Stimulated activated CD4-positive, alpha-beta T cell treated with anti-CD3 and anti-CD28 coated beads, Interleukin-12 subunit alpha, Interleukin-12 subunit beta, amount 100 ng/mL, for 4 hours (primary cell): Measurements from ENCODE around the gene LGR4.

Experiments used
- DNase-seq: peaks from one replicate; pipeline ENCODE4 v3.0.0-alpha.2; 2020

Gene LGR4

GRCh38 chr11:27420722-27421572 is 51.6 kb downstream of the LGR4 start:
- no peak for DNase-seq

- no peak for DNase-seq
Observed at GRCh38 chr11:27420217-27420616, 52.4 kb downstream of the LGR4 start.

DNA sequence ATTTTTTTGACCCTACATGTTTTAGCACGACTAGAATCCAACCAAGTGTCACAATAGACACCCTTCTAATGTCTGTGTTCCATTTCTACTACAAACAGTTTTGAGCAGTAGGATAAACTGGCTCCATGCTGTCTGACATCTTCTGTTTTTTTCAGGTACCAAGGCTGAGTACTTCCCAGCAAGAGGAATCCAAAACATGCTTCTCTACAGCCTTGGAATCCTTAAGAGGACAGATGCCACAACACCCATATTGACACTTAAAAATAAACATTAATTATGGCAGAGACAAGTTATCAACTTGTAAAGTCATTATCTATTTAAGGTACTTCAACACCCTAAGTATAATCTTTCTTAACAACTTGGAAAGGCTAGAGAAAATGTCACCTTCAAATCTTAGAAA is 54.2 kb downstream of the LGR4 start:
- DNase-seq, result no peak

DNA sequence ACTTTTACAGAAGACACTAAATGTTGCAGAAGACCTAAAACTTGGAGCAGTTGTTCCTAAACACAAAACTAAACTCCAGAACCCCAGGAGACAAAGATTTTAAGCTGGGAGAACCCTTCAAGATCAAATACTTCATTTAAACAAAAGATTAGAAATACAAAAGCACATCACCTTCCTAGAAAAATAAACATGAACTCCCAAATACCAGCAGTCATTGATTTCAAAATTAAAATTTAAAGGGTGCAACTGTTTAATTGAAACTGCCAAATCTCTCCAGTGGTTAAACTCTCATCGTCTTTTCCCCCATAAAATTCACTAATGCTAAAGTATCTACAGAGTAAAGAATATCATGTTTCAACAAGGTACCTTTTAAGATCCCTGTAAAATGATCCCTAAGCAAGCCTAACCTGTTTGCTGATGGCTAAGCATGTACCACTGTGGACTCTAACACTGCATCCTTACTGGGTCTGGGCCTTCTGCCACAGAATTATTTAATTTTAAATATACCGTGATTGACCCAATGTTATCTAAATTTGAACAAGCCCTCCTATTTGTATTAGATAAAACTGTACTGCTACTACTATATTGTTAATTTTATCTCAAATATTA is 55.9 kb downstream of the LGR4 start:
- no peak for DNase-seq

DNA sequence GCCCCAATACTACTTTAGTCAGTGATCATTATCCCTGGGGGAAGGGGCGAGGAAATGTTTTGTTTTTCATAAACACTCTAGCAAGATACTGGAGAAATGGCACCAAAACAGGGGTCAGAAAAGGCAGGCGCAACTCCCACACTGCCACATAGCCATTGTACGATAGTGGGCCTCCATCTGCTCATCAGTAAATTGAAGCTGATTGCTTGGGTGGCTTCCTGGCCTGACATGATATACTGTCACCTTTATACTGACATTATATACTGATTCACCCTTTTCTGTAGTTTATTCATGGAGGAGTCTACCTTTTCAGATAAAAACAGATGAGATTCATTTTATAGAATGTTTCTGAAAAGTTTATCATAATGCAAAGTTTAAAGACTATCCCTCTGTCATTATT is 57.9 kb downstream of the LGR4 start:
- no peak for DNase-seq

DNA sequence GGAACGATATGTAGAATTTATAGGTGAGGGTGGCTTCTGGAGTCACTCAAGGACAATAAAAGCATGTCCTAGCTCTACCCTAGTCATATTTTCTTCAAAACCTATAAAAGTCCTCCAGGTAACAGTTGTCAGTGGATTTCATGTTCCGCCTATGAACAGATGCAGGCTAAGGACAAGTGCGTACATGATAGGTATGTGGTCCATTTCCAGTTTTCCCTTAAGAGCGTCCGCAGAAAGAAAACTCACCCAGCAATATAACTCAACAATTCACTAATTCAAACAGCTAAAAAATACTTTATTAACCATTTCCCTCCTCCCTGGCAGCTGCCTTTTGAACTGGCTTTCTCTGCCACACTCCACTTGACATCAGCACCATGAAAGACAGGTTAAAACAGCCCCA is 59.4 kb downstream of the LGR4 start:
- DNase-seq, result no peak

- no peak for DNase-seq
Observed at GRCh38 chr11:27412192-27412691, 60.3 kb downstream of the LGR4 start.

DNA sequence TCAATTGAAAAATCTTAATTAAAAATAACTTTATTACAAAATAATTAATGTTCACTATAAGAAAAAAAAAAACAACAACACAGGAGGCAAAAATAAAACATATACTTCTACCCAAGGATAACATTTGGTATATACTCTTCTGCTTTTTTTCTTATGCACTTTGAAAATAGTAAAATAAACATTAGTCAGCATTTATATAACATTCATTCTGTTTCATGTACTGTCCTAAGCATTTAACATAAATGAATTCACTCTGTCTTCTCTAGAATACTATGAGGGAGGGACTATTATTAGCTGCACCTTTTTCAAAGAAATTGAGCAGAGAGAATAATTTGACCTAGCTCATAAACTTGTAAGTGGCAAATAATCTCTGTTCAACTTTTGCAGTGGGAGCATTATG is 61.3 kb downstream of the LGR4 start:
- DNase-seq, result no peak

DNA sequence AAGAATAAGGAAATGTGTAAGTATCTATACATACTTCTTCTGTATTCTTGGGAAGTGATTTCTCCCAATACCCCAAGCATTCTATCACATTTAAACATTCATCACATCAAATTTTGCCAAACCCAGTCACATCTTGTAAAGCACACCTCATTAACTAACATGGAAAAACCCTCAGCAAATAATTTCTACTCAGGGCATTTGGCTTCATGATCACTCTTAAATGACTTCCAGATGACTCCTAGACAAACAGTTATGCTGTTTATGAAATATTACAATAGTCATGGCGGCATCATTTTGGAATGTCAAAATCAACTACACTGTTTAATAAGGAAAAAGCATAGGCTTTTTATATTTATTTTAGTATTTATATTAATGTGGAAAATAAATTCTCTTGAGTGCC is 62.3 kb downstream of the LGR4 start:
- no peak for DNase-seq

- DNase-seq, result no peak
Observed at GRCh38 chr11:27409742-27410141, 62.8 kb downstream of the LGR4 start.

GRCh38 chr11:27409049-27409448 is 63.5 kb downstream of the LGR4 start:
- DNase-seq, result no peak

GRCh38 chr11:27408246-27408800 is 64.3 kb downstream of the LGR4 start:
- no peak for DNase-seq

GRCh38 chr11:27406498-27407354 is 65.9 kb downstream of the LGR4 start:
- DNase-seq, result no peak

- no peak for DNase-seq
Observed at GRCh38 chr11:27405134-27405533, 67.5 kb downstream of the LGR4 start.

GRCh38 chr11:27404427-27404826 is 68.2 kb downstream of the LGR4 start:
- DNase-seq, result no peak

DNA sequence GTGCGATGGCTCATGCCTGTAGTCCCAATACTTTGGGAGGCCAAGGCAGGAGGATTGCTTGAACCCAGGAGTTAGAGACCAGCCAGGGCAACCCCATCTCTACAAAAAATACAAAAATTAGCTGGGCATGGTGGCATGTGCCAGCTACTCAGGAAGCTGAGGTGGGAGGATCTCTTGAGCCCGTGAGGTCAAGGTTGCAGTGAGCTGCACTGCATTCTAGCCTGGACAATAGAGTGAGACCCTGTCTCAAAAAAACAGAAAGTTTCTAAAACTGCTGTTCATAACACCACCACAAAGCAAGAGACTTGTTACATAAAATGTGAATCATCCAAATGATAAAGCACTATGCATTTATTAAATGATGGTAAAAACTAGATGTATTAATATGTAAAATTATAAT is 69.4 kb downstream of the LGR4 start:
- DNase-seq, result no peak

DNA sequence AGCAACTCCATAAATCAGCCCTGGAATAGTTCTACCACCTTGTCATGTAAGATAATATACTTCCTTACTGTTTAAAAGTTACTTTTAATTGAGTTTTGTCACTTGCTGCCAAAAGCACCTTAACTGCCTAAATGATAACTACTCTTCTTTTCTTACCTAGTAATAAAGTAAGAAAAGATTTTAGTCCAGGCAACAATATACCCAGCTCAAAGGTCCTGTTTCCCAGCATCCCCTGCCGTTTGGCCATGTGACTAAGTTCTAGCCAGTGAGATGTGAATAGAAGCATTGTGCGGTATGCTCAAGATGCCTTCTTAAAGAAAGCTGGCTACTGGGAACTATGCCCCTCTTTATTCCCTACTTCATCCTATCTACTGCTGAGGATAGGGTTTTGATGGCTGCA is 70.1 kb downstream of the LGR4 start:
- no peak for DNase-seq

- no peak for DNase-seq
Observed at GRCh38 chr11:27401833-27402316, 70.7 kb downstream of the LGR4 start.

- DNase-seq, result no peak
Observed at GRCh38 chr11:27401280-27401832, 71.2 kb downstream of the LGR4 start.

DNA sequence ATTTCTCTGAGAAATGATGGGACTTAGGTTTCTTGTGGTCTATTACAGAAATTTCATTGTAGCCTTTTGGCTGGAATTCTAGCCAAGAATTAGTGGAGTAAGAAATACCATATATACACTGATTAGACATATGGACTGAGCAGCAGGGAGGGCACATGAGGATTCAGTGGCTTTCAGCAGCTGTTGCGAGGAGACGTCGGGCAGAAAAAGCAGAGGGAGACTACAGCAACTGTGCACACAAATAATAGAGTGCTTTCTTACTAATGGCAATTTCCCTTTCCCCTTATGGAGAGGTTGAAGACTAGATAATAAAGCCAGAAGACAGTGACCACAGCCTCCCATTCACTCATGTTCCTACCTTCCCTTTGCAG is 74.2 kb downstream of the LGR4 start:
- DNase-seq, result no peak

- no peak for DNase-seq
Observed at GRCh38 chr11:27397624-27398399, 74.8 kb downstream of the LGR4 start.

DNA sequence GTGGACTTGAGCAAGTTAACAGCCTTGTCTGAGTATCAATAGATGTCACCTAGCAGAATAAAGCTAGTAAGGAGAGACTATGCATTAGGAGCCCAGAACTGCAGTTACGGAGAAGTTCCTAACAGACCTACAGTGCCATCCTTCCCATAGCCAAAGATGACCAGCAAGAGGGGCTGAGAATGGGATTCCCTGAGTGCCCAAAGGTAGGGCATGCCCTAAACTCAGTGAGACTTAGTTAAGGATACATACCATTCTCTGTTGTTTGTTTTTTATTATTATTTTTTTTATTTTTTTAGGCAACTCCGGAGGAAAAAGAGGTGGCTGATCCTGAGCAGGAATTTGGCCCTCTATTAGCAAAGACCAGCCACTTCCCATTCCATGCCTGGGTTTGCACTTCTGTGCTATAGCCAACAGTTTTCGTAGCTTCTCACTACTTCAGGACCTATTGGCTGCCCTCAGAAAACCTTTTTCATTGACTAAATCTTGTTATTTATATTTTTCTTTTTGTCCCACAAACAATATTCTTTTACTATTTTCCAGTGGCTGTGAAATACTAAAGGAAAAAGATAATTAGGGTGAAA is 76.2 kb downstream of the LGR4 start:
- DNase-seq, result no peak
